Cardiac fibroblast (primary cell): Measurements from ENCODE around the gene MRPS27.

Source experiments
- DNase-seq, 2 donors: peaks; one replicate each; pipeline versions ENCODE4 v3.0.0 to v3.0.0-alpha.2; 2010; ENCODE audit warnings: low read depth in 2 of 2
- H3K4me3 ChIP-seq, 2 donors: replicated peaks in 1 of 2; 1 replicate in 1 of 2; 2 replicates in 1 of 2; pipeline ENCODE4 v1.5.1; 2011; ENCODE audit warnings: low read depth in 2 of 2, low read length in 2 of 2, mild to moderate bottlenecking in 2 of 2, moderate library complexity in 1 of 2
- CTCF ChIP-seq: IDR thresholded peaks from one replicate; pipeline ENCODE4 v1.5.1; 2011; ENCODE audit warnings: low read depth, mild to moderate bottlenecking, low read length, inconsistent platforms

MRPS27 gene

DNA sequence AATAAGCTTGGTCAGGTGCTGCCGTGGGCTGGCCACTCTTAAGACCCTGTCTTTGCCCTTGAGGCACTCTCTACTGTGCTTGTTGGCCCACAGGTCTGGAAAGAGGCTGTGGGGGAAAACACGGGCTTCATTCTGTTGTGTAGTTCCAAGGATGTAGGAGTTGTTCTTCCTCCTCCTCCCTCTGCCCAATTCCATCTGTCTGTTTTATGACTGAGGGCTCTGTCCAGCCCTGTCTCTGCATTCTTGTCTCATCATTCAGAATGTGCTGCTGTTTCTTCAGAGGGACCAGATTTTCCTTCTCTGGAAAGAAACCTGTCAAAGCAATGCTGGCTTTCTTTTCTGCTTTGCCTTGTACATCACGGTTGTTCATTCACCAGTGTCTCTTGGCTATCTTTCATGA, 128.6 kb downstream of the MRPS27 start:
- DNase-seq = no peak
- H3K4me3 ChIP-seq = no peak overlapping the region
- no peak for TF ChIP-seq CTCF

DNA sequence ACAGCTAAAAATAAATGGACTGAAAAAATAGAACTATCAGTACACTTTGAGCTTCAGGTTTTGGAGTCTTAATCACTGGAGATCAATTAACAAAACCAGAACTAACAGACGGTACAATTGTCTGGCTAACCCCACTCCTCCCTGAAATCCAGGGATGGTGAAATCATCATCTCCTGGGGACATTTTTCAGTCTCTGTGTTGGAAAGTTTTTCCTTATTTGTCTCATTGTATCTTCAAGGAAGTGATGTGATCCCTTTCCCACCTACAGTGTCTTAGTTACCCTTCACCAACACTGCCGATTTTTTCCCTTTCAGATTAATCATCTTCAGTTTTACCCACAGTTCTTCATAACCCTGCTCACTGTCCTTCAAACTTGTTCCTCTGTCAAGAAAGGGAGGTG, 130.9 kb downstream of the MRPS27 start:
- no peak overlapping the region for H3K4me3 ChIP-seq
- DNase-seq = peak in 1 of 2 donors; percentile 30
- TF ChIP-seq CTCF = no peak

GRCh38 chr5:72188166-72188565, 131.9 kb downstream of the MRPS27 start:
- no peak for DNase-seq
- TF ChIP-seq CTCF = no peak
- H3K4me3 ChIP-seq = no peak overlapping the region

DNA sequence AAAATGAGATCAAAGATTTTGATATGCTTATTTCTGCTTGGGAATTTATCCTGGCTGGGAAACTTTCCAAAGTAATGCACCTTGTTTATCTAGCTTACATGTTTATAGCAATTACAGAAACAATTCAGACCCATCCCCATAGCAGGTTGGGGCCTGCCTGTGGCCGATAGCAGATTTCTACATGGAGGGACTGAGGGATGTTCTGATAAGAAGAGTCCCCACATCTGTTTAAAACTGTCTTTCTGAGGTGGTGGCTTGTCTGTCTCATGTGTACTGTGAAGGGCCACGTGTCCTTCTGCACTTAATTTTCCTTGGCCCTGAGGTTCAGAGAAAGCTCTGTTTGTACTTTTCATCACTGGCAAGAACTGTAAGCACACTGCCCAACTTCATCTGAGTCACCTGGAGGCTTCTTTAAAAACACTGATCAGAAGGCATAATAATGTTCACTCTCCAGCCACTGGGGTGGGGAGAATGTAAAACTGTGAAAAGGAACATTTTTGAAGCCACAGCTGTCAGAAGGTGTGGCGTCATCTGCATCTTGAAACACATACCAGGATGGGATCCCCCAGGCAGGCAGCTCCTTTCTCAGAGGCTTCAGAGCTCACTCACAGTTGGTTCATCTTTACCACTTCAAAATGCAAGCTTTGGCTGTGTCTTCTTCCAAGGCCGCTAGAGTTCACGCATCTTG, 132.5 kb downstream of the MRPS27 start:
- TF ChIP-seq CTCF = no peak
- H3K4me3 ChIP-seq = no peak overlapping the region
- no peak for DNase-seq

- TF ChIP-seq CTCF = no peak
- DNase-seq = peak; percentile 24 to 64
- H3K4me3 ChIP-seq = no peak overlapping the region
Measured at GRCh38 chr5:72185496-72186329, 134.3 kb downstream of the MRPS27 start.

GRCh38 chr5:72184408-72184807, 135.6 kb downstream of the MRPS27 start:
- no peak for DNase-seq
- no peak overlapping the region for H3K4me3 ChIP-seq
- no peak for TF ChIP-seq CTCF
